Dendritic cell treated with granulocyte-macrophage colony-stimulating factor and Interleukin-4, amounts not matched to agents 40 ng/mL and 50 ng/mL, for 4 days (primary cell): ENCODE results near the gene STXBP1.

Experiments
- H3K27ac Mint-ChIP-seq: one replicate; pipeline ENCODE4 v1.8.0; 2022; ENCODE audit warnings: mild to moderate bottlenecking, mixed read lengths
- H3K27me3 Mint-ChIP-seq: one replicate; pipeline ENCODE4 v1.8.0; 2022; ENCODE audit warnings: mild to moderate bottlenecking, mixed read lengths
- H3K36me3 Mint-ChIP-seq: one replicate; pipeline ENCODE4 v1.8.0; 2022; ENCODE audit warnings: low read depth, mixed read lengths
- H3K4me1 Mint-ChIP-seq: one replicate; pipeline ENCODE4 v1.8.0; 2022; ENCODE audit warnings: low read depth, mixed read lengths
- H3K4me3 Mint-ChIP-seq: one replicate; pipeline ENCODE4 v1.8.0; 2022; ENCODE audit warnings: mild to moderate bottlenecking, moderate library complexity, mixed read lengths
- H3K9me3 Mint-ChIP-seq: one replicate; pipeline ENCODE4 v1.8.0; 2022; ENCODE audit warnings: mixed read lengths
- intact Hi-C: fragments of 100-400 bp; cut with micrococcal nuclease; formaldehyde crosslinking; loops from one replicate; pipeline ENCODE4 v1.15.0; 2022

Gene STXBP1

GRCh38 chr9:127640908-127641545, 28.9 kb downstream of the STXBP1 start:
- no peaks in the 10 kb centered on the region for H3K9me3 Mint-ChIP-seq
- no peaks in the 10 kb centered on the region for H3K36me3 Mint-ChIP-seq
- intact Hi-C loops = no loop called here
- no peaks in the 10 kb centered on the region for H3K4me1 Mint-ChIP-seq
- no peak overlapping the region for H3K27ac Mint-ChIP-seq
- H3K27me3 Mint-ChIP-seq = peaks cover 4% of the 10 kb centered on the region
- no peak overlapping the region for H3K4me3 Mint-ChIP-seq

- Mint-ChIP-seq H3K36me3 (no peaks in the 10 kb centered on the region), H3K27ac (no peak overlapping the region), H3K4me1 (no peaks in the 10 kb centered on the region), H3K27me3 (peaks cover 4% of the 10 kb centered on the region), H3K4me3 (no peak overlapping the region), H3K9me3 (no peaks in the 10 kb centered on the region)
- intact Hi-C loops = no loop called here
Measured at GRCh38 chr9:127642082-127642740, 30.1 kb downstream of the STXBP1 start.

- Mint-ChIP-seq H3K4me3 (no peak overlapping the region), H3K27ac (no peak overlapping the region), H3K27me3 (peaks cover 4% of the 10 kb centered on the region), H3K4me1 (no peaks in the 10 kb centered on the region), H3K9me3 (no peaks in the 10 kb centered on the region), H3K36me3 (no peaks in the 10 kb centered on the region)
- intact Hi-C loops = no loop called here
Measured at GRCh38 chr9:127644146-127644827, 32.2 kb downstream of the STXBP1 start.

- Mint-ChIP-seq H3K4me3 (no peak overlapping the region), H3K4me1 (no peaks in the 10 kb centered on the region), H3K9me3 (no peaks in the 10 kb centered on the region), H3K27ac (no peak overlapping the region), H3K27me3 (peaks cover 4% of the 10 kb centered on the region), H3K36me3 (no peaks in the 10 kb centered on the region)
- intact Hi-C loops = no loop called here
Measured at GRCh38 chr9:127644943-127645342, 32.9 kb downstream of the STXBP1 start.

DNA sequence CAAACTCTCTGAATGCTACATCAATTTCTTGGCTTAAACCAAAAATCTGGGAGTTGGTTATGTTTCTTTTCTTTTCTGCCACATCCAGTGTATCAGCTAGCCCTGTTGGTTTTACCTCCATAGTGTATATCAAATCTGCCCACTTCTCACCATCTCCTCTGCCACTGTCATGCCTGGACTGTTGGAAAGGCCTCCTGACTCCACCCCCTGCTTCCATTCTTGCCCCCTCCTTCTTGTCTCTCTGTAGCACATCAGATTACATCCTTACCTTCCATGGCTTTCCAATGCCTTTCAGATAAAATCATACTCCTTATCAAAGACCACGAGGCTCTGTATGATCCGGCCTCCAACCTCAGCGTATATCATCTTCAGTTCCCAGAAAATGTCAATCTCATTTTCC, 35.4 kb downstream of the STXBP1 start:
- H3K27ac Mint-ChIP-seq = no peak overlapping the region
- no peaks in the 10 kb centered on the region for H3K36me3 Mint-ChIP-seq
- no peaks in the 10 kb centered on the region for H3K9me3 Mint-ChIP-seq
- H3K4me1 Mint-ChIP-seq = no peaks in the 10 kb centered on the region
- intact Hi-C loops = no loop called here
- no peak overlapping the region for H3K4me3 Mint-ChIP-seq
- peaks cover 4% of the 10 kb centered on the region for H3K27me3 Mint-ChIP-seq

- H3K27me3 Mint-ChIP-seq = no peaks in the 10 kb centered on the region
Measured at GRCh38 chr9:127650518-127650917, 38.4 kb downstream of the STXBP1 start.

DNA sequence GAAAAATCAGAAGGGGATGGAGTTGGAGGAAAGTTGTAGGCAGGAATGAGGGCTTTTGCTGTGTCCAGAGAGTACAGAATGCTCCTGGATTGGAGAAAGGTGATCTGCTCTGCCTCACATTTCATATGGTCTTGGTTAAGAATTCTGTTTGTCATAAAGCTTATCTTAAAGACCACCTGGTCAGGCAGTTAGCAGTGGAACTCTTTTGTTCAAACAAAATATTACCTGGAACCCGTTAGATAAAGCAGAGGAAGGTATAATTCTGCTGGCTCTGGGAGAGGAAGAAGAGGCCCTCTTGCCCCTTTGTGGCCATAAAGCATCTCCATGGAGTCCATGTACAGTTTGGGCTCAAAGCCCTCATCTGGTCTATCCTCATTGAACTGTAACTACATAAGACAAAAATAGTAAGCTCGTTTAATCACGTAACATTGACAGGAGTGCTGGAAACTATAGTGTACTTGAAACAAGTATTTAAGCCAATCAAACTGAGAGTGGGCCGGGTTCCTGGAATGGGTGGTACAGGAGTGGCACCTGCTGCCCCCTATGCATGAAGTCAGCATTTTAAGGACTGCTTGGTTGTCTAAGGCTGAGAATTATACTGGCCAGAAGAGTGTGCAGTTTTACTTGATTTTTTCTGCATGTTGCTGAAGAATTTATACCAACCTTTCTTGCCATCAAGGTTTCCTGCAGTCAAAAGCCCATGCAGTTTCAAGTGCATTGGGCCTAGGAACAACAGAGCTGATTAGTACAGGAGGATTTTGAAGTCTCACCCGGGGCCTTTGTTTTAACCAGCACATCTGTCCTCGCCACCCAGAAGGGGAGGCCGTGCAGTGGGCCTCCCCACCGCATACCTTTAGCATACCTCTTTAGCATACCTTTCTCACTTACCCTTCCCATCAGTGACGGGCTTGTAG, 39.9 kb downstream of the STXBP1 start:
- peaks cover 6% of the 10 kb centered on the region for H3K36me3 Mint-ChIP-seq
- intact Hi-C loops = no loop called here
- H3K4me3 Mint-ChIP-seq = no peak overlapping the region
- H3K27ac Mint-ChIP-seq = no peak overlapping the region
- no peaks in the 10 kb centered on the region for H3K27me3 Mint-ChIP-seq
- H3K4me1 Mint-ChIP-seq = no peaks in the 10 kb centered on the region
- no peaks in the 10 kb centered on the region for H3K9me3 Mint-ChIP-seq

More at GRCh38 chr9:127650518-127650917, 38.4 kb downstream of the STXBP1 start:
- no peaks in the 10 kb centered on the region for H3K4me1 Mint-ChIP-seq
- intact Hi-C loops = no loop called here
- H3K9me3 Mint-ChIP-seq = no peaks in the 10 kb centered on the region
- peaks cover 6% of the 10 kb centered on the region for H3K36me3 Mint-ChIP-seq
- no peak overlapping the region for H3K27ac Mint-ChIP-seq
- no peak overlapping the region for H3K4me3 Mint-ChIP-seq

GRCh38 chr9:127652733-127653132, 40.7 kb downstream of the STXBP1 start:
- no peaks in the 10 kb centered on the region for H3K27me3 Mint-ChIP-seq
- H3K4me3 Mint-ChIP-seq = no peak overlapping the region
- H3K27ac Mint-ChIP-seq = no peak overlapping the region
- H3K36me3 Mint-ChIP-seq = peaks cover 6% of the 10 kb centered on the region
- intact Hi-C loops = no loop called here
- no peaks in the 10 kb centered on the region for H3K4me1 Mint-ChIP-seq
- H3K9me3 Mint-ChIP-seq = no peaks in the 10 kb centered on the region

DNA sequence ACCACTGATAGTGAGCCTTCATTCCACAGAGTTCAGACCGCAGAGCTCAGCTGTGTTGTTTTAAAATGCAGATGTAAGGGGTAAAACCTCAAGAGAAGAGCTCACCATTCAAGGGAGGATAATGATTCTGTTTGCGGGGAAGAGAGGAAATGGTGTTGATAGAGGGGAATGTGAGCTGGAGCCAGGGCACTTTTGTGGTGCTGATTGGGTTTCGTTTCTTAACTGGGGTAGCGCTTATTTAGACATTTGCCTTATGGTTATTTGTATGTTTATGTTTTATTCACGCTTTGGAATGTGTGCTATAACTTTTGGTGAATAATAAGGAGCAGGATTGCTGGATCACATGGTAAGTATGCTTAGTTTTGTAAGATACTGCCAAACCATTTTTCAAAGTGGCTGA, 42.5 kb downstream of the STXBP1 start:
- Mint-ChIP-seq H3K36me3 (peaks cover 6% of the 10 kb centered on the region), H3K4me1 (no peaks in the 10 kb centered on the region), H3K27ac (no peak overlapping the region), H3K4me3 (no peak overlapping the region), H3K9me3 (no peaks in the 10 kb centered on the region), H3K27me3 (no peaks in the 10 kb centered on the region)
- intact Hi-C loops = no loop called here

DNA sequence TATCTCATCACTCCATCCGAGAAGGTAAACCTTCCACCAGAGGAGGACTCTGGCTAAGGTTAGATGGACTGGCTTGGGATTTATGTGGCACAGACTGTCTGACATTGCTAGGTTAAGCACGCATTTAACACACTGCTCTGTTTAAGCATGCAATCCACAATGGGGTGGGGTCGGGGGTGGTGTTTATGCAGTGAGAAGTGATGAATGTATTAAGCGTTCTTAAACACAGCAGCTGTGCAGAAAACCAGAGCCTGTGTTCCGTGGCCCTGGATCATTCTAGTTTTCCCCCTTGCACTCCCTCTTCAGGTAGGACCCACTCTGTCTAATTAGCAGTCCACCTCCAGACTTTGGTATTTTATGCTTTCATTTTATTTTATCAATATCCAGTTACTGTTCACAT, 46.4 kb downstream of the STXBP1 start:
- H3K4me3 Mint-ChIP-seq = no peak overlapping the region
- H3K27ac Mint-ChIP-seq = no peak overlapping the region

GRCh38 chr9:127660886-127661741, 49.0 kb downstream of the STXBP1 start:
- Mint-ChIP-seq H3K4me1 (no peaks in the 10 kb centered on the region), H3K36me3 (peaks cover 13% of the 10 kb centered on the region), H3K27me3 (no peaks in the 10 kb centered on the region), H3K4me3 (no peak overlapping the region), H3K27ac (no peak overlapping the region), H3K9me3 (no peaks in the 10 kb centered on the region)
- intact Hi-C loops = no loop called here

More for the DNA sequence above, 46.4 kb downstream of the STXBP1 start:
- H3K36me3 Mint-ChIP-seq = peaks cover 10% of the 10 kb centered on the region
- intact Hi-C loops = no loop called here
- H3K9me3 Mint-ChIP-seq = no peaks in the 10 kb centered on the region
- H3K4me1 Mint-ChIP-seq = no peaks in the 10 kb centered on the region
- no peaks in the 10 kb centered on the region for H3K27me3 Mint-ChIP-seq

GRCh38 chr9:127662617-127663016, 50.5 kb downstream of the STXBP1 start:
- Mint-ChIP-seq H3K27ac (no peak overlapping the region), H3K4me1 (no peaks in the 10 kb centered on the region), H3K36me3 (peaks cover 13% of the 10 kb centered on the region), H3K9me3 (no peaks in the 10 kb centered on the region), H3K4me3 (no peak overlapping the region), H3K27me3 (no peaks in the 10 kb centered on the region)
- intact Hi-C loops = no loop called here

GRCh38 chr9:127664324-127664677, 52.2 kb downstream of the STXBP1 start:
- no peaks in the 10 kb centered on the region for H3K27me3 Mint-ChIP-seq
- no peak overlapping the region for H3K27ac Mint-ChIP-seq
- peaks cover 13% of the 10 kb centered on the region for H3K36me3 Mint-ChIP-seq
- no peak overlapping the region for H3K4me3 Mint-ChIP-seq
- H3K4me1 Mint-ChIP-seq = no peaks in the 10 kb centered on the region
- H3K9me3 Mint-ChIP-seq = no peaks in the 10 kb centered on the region
- intact Hi-C loops = no loop called here
